KMS-11 (cell line): ENCODE data around the gene CRYAB.

Experiments
- H2AFZ ChIP-seq: fragments of 200-600 bp; sonication (generic); 2 replicates; pipeline ENCODE4 v1.6.1; 2016; ENCODE audit warnings: antibody characterized with exemption, mixed run types, low read depth
- H3K27ac ChIP-seq: fragments of 200-600 bp; sonication (generic); 2 replicates; pipeline ENCODE4 v1.6.1; 2016; ENCODE audit warnings: mild to moderate bottlenecking, mixed run types
- H3K27me3 ChIP-seq: fragments of 200-600 bp; sonication (generic); 2 replicates; pipeline ENCODE4 v1.6.1; 2017; ENCODE audit warnings: mild to moderate bottlenecking, low read depth, mixed run types, moderate library complexity; ENCODE audit not compliant: insufficient read depth
- H3K36me3 ChIP-seq: fragments of 200-600 bp; sonication (generic); 2 replicates; pipeline ENCODE4 v1.6.1; 2017; ENCODE audit warnings: mild to moderate bottlenecking, mixed run types; ENCODE audit not compliant: insufficient read depth
- H3K4me1 ChIP-seq: fragments of 200-600 bp; sonication (generic); 2 replicates; pipeline ENCODE4 v1.6.1; 2016; ENCODE audit warnings: mild to moderate bottlenecking, low read depth, mixed run types; ENCODE audit not compliant: poor library complexity, severe bottlenecking
- H3K4me2 ChIP-seq: fragments of 200-600 bp; sonication (generic); 2 replicates; pipeline ENCODE4 v1.7.0; 2016; ENCODE audit warnings: mild to moderate bottlenecking, mixed run types
- H3K4me3 ChIP-seq: fragments of 200-600 bp; sonication (generic); IDR thresholded peaks from 2 replicates; pipeline ENCODE4 v1.6.1; 2017; ENCODE audit warnings: low read depth, low read length, mixed read lengths; ENCODE audit not compliant: insufficient read depth
- H3K79me2 ChIP-seq: fragments of 200-600 bp; sonication (generic); 2 replicates; pipeline ENCODE4 v1.6.1; 2016; ENCODE audit warnings: low read depth, mixed run types; ENCODE audit not compliant: insufficient read depth
- H3K9ac ChIP-seq: fragments of 200-600 bp; sonication (generic); 2 replicates; pipeline ENCODE4 v1.6.1; 2016; ENCODE audit warnings: mild to moderate bottlenecking, mixed run types
- H4K20me1 ChIP-seq: fragments of 200-600 bp; sonication (generic); 2 replicates; pipeline ENCODE4 v1.6.1; 2016; ENCODE audit warnings: mild to moderate bottlenecking, mixed run types; ENCODE audit not compliant: insufficient read depth
- TF ChIP-seq, protein P1 (sequence below): fragments of 200-600 bp; sonication (generic); conservative IDR thresholded peaks from 2 replicates; pipeline ENCODE4 v1.6.1; 2017; ENCODE audit warnings: low read depth, mild to moderate bottlenecking, antibody characterized with exemption, low read length, moderate library complexity, mixed read lengths

CRYAB gene

DNA sequence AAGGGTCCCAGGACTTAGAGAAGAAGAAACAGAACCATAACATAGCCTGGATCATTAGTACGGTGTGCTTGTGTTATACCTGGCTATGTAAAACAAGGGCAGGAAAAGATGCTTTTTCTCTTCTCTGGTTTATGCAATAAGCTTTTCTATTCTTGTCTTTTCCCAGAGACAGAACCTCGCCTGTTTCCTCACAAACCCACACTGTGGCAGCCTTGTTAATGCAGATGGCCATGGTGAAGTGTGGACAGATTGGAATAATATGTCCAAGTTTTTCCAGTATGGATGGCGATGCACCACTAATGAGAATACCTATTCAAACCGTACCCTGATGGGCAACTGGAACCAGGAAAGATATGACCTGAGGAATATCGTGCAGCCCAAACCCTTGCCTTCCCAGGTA, 29.4 kb downstream of the CRYAB start:
- Histone ChIP-seq H3K27me3 (no peaks in the 10 kb centered on the region), H3K4me2 (no peak overlapping the region), H3K36me3 (no peaks in the 10 kb centered on the region), H2AFZ (no peak overlapping the region), H3K4me1 (no peaks in the 10 kb centered on the region), H3K4me3 (no peak overlapping the region), H4K20me1 (no peaks in the 10 kb centered on the region), H3K79me2 (no peaks in the 10 kb centered on the region), H3K9ac (no peak overlapping the region), H3K27ac (no peak overlapping the region)
- TF ChIP-seq, protein P1, sequence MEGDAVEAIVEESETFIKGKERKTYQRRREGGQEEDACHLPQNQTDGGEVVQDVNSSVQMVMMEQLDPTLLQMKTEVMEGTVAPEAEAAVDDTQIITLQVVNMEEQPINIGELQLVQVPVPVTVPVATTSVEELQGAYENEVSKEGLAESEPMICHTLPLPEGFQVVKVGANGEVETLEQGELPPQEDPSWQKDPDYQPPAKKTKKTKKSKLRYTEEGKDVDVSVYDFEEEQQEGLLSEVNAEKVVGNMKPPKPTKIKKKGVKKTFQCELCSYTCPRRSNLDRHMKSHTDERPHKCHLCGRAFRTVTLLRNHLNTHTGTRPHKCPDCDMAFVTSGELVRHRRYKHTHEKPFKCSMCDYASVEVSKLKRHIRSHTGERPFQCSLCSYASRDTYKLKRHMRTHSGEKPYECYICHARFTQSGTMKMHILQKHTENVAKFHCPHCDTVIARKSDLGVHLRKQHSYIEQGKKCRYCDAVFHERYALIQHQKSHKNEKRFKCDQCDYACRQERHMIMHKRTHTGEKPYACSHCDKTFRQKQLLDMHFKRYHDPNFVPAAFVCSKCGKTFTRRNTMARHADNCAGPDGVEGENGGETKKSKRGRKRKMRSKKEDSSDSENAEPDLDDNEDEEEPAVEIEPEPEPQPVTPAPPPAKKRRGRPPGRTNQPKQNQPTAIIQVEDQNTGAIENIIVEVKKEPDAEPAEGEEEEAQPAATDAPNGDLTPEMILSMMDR, result no peak

DNA sequence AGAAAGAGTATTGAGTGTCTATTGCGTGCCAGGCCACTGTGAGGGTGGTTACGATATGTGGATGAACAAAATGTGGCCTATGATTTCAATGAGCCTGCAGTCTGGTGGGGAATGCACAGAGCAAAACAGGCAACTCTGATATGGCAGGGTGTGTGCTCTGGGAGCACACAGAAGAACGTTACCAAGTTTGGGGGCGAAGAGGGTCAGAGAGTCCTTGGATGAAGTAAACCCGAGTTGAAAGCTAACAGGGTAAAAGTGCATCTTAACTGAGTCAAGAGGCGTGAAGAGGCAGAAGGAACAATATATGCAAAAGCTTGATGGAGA, 32.0 kb downstream of the CRYAB start:
- Histone ChIP-seq H2AFZ (peak overlapping the region; percentile 86), H3K79me2 (no peaks in the 10 kb centered on the region), H3K36me3 (no peaks in the 10 kb centered on the region), H3K27ac (peak overlapping the region; percentile 94), H3K4me2 (peak overlapping the region; percentile 100), H3K9ac (peak overlapping the region; percentile 87), H4K20me1 (no peaks in the 10 kb centered on the region), H3K4me1 (no peaks in the 10 kb centered on the region), H3K4me3 (no peak overlapping the region), H3K27me3 (no peaks in the 10 kb centered on the region)
- TF ChIP-seq, protein P1, result no peak

DNA sequence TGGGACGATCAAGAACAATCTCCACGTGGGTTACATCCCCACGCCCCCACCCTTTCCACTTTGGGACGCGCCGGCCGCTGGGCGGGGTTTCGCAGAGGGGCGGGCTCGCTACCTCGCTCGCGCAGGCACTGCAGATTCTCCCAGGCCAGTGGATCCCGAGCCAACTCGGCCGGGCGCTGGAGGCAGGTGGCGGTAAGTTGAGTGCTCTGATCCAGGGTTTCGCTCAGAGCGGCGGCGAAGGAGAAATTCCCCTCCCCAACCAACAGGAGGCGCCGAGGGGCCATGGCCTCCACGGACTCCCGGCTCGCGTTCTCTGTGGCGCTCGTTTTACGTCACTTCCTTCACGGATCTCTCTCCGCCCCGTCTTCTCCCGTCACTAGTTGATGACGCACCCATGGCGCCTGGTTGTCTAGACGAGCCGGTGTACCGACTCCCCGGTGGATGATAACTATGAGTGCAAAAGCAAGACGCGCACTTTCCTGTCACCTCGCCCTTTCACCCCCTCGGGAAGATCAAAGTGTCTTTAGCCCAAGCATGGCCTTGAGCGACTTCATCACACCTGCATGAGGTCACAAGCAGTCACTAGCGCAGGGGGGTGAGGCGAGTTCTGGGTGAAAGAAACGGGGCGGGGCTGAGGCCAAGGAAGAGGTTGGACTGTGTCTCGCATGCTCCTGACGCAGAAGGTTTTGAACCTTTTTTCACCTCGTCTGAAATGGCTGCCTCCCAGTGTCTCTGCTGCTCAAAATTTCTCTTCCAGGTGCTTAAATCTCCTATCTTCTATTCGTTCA, 32.5 kb downstream of the CRYAB start, which contains the start of the genes CFAP68 and FDXACB1:
CFAP68 (plus strand) TSS at position 693 of the 788 bp plus-strand sequence; CDS start at position 713, 20 bp downstream.
FDXACB1 (minus strand) TSS at position 317 of the 788 bp plus-strand sequence; CDS start at position 284, 33 bp downstream.
- peak within 1 kb of the TSS; percentile 86 for H2AFZ ChIP-seq
- no peaks in the 10 kb centered on the region for H3K4me1 ChIP-seq
- H3K27me3 ChIP-seq, result no peaks in the 10 kb centered on the region
- no peaks in the 10 kb centered on the region for H3K36me3 ChIP-seq
- H3K4me2 ChIP-seq, result peak within 1 kb of the TSS; percentile 100
- TF ChIP-seq, protein P1, result peak; percentile 80
- H3K27ac ChIP-seq, result peak within 1 kb of the TSS; percentile 94
- H3K79me2 ChIP-seq, result no peaks in the 10 kb centered on the region
- peak within 1 kb of the TSS; percentile 87 for H3K9ac ChIP-seq
- H4K20me1 ChIP-seq, result no peaks in the 10 kb centered on the region
- no peak within 1 kb of the TSS for H3K4me3 ChIP-seq

DNA sequence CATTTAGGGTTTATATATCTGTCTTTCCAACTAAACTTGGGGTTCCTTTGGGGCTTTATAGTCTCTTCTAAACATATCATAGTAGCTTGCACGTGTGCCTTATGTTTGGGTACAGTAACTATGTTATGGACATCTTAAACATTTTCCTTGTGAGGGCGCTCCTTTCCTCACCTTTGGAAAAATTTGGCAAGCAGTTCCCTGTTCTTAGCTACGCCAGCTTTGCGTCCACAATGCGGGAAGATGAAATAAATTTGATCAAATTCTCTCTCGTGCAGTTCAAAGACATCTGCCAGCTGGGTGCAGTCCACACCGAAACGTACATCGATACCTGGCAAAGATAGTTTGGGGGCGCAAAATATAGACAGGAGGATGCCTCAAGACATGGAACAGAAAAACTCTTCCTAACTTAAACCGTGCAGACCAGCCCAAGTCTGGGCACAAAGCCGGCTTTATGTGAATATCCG, 33.2 kb downstream of the CRYAB start:
- H3K4me1 ChIP-seq, result no peaks in the 10 kb centered on the region
- H4K20me1 ChIP-seq, result no peaks in the 10 kb centered on the region

More for the DNA sequence above, 33.2 kb downstream of the CRYAB start:
- Histone ChIP-seq H3K9ac (peak overlapping the region; percentile 87), H2AFZ (peak overlapping the region; percentile 86), H3K79me2 (no peaks in the 10 kb centered on the region), H3K27me3 (no peaks in the 10 kb centered on the region), H3K4me3 (no peak overlapping the region), H3K36me3 (no peaks in the 10 kb centered on the region), H3K27ac (peak overlapping the region; percentile 94), H3K4me2 (peak overlapping the region; percentile 77)
- TF ChIP-seq, protein P1, result no peak
